Activated CD8-positive, alpha-beta T cell treated with anti-CD3 and anti-CD28 coated beads for 36 hours (primary cell): ENCODE data around the gene CSNK1D. TPM values are rescaled to one million over a fixed set of nuclear protein-coding genes. Genes with fewer than 3 reads are reported as not detected.
A peak's percentile ranks its signal among the peaks of the same experiment; 100 is the strongest.

ENCODE experiments used
- ATAC-seq: fragments of 200-7000 bp; cut with Tn5 transposase; one replicate; pipeline ENCODE4 v1.10.0; 2021; ENCODE audit warnings: mild to moderate bottlenecking, moderate library complexity
- CTCF ChIA-PET: fragments of 350-600 bp; sonication (Branson Sonifier 250); formaldehyde crosslinking; loops from one replicate; lab custom pipeline; 2021; ENCODE audit warnings: antibody characterized with exemption; lab: Charles Lee
- POLR2A ChIA-PET: fragments of 350-600 bp; sonication (Branson Sonifier 250); formaldehyde crosslinking; loops from one replicate; lab custom pipeline; 2021; ENCODE audit warnings: antibody characterized with exemption; lab: Charles Lee
- DNase-seq: peaks from one replicate; pipeline ENCODE4 v3.0.0-alpha.2; 2020
- H3K27ac Mint-ChIP-seq: one replicate; pipeline ENCODE4 v1.8.0; 2021; ENCODE audit warnings: mild to moderate bottlenecking, mixed read lengths
- H3K27me3 Mint-ChIP-seq: one replicate; pipeline ENCODE4 v1.8.0; 2021; ENCODE audit warnings: mixed read lengths
- H3K36me3 Mint-ChIP-seq: one replicate; pipeline ENCODE4 v1.8.0; 2021; ENCODE audit warnings: low read depth, mixed read lengths
- H3K4me1 Mint-ChIP-seq: one replicate; pipeline ENCODE4 v1.8.0; 2021; ENCODE audit warnings: low read depth, mixed read lengths
- H3K4me3 Mint-ChIP-seq: one replicate; pipeline ENCODE4 v1.8.0; 2021; ENCODE audit warnings: mild to moderate bottlenecking, moderate library complexity, mixed read lengths
- H3K9me3 Mint-ChIP-seq: one replicate; pipeline ENCODE4 v1.8.0; 2021; ENCODE audit warnings: mixed read lengths
- intact Hi-C: fragments of 100-400 bp; cut with micrococcal nuclease; formaldehyde crosslinking; loops from one replicate; pipeline ENCODE4 v1.10.0; 2022
- total RNA-seq, 2 experiments: library from RNA; stranded (reverse); gene quantifications; one replicate each; pipeline ENCODE4 v1.2.3, GENCODE V29; 2021
- TF ChIP-seq, protein P1 (sequence below): fragments of 200-600 bp; IDR thresholded peaks from one replicate; pipeline ENCODE4 v1.8.0; 2022; ENCODE audit warnings: antibody characterized with exemption, mild to moderate bottlenecking

The CSNK1D gene
- total RNA-seq, result 10 to 100 TPM; 90.6 to 97.0 TPM

DNA sequence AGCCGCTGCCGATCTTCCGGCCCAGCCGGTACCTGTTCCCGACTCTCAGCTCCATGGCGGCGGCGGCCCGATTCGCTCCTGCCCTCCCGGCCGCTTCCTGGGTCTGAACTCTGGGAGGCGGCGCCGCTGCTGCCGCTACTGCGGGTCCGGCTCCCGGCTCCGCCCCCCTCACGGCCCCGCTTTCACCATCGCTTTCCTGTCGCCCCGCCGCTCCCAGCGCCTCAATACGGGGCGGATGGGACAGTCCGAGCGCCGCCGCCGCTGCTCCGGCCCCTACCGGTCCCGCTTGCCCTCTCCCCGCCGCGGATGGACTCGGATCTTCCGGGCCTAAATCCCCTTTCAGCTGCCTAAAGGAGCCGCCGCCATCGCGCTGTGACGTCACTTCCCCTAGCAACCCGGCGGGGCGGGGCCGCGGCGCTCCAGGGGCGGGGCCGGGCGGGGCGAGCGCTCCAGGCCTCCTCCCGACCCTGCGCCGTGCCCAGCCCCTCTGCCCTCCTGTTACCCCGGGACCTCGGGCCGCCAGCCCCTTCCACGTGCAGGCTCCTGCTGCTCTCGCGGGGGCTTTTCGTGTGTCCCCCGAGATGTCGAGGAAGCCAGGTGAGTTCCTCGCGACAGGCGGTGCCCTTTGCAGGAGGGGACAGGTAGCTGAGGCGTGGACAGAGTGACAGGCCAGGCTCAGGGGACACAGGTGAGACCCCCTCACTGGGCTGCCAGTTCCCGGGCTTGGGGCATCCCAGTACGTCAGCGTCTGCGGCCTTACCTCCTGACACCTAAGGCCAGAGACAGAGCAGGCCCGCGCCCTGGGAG, at the start of gene CSNK1D:
Gene CSNK1D (minus strand): TSS at position 374 of the 807 bp plus-strand sequence. CDS start 319 bp downstream, at position 55.
- TF ChIP-seq, protein P1, sequence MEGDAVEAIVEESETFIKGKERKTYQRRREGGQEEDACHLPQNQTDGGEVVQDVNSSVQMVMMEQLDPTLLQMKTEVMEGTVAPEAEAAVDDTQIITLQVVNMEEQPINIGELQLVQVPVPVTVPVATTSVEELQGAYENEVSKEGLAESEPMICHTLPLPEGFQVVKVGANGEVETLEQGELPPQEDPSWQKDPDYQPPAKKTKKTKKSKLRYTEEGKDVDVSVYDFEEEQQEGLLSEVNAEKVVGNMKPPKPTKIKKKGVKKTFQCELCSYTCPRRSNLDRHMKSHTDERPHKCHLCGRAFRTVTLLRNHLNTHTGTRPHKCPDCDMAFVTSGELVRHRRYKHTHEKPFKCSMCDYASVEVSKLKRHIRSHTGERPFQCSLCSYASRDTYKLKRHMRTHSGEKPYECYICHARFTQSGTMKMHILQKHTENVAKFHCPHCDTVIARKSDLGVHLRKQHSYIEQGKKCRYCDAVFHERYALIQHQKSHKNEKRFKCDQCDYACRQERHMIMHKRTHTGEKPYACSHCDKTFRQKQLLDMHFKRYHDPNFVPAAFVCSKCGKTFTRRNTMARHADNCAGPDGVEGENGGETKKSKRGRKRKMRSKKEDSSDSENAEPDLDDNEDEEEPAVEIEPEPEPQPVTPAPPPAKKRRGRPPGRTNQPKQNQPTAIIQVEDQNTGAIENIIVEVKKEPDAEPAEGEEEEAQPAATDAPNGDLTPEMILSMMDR, result no peak
- Mint-ChIP-seq H3K36me3 (peaks cover 36% of the 10 kb centered on the region), H3K9me3 (no peaks in the 10 kb centered on the region), H3K27ac (peak within 1 kb of the TSS; percentile 99), H3K4me1 (peaks cover 42% of the 10 kb centered on the region), H3K27me3 (no peaks in the 10 kb centered on the region), H3K4me3 (peak within 1 kb of the TSS; percentile 88)
- ChIA-PET POLR2A (interaction anchor here (0.6 to 2.7 kb wide), 7 partner anchors 18 to 49 kb away, joined by 3 to 14 read pairs (median 6); no protein-coding TSS in a partner anchor), CTCF (interaction anchor here (0.9 to 1.0 kb wide), 2 partner anchors 26 to 37 kb away, joined by 3 read pairs; no protein-coding TSS in a partner anchor)
- DNase-seq (peak; percentile 95), ATAC-seq (peak; percentile 86)
- intact Hi-C loops, result no loop called here

DNA sequence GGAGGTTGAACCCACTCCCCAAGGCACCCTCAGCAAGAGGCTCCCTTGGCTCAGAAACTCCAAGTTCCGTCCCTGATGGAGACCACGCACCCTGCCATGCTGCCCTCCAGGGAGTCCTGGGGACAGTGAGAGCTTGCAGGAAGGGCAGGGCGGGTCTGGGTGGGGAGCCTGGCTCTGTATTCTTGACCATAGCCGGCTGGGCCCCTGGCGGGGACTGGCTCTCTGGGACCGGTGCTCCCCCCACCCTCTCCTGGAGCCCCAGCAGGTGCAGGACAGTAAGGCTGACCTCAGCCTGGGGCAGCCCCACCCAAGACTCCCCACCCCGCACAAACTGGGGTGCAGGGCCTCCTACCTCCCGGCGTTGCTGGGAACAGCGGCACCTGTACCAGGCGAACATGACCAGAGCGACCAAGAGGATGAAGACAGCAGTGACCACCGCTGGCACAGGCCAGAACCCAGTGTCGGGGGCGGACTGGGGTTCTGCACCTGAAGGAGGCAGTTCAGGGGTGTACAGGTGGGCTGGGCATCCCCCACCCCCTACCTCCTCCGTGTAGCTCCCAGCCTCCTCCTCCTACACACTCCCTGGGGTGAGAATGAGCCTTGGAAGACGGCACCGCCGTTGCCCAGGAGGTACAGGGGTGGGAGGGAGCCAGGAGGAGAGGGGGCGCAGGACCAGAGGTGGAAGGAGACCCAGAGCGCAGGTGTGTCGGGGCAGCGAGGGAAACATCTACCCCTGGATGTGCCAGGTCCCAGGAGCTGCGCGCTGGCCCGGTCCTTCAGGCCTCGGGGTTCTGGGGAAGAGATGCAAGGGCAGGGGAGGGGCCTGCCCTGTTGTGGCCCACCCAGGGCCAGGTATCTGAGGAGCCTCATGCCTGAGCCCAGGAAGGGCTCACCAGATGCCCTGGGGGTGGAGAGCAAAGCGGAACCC, 49.3 kb upstream of the CSNK1D start:
- H3K9me3 Mint-ChIP-seq, result no peaks in the 10 kb centered on the region
- H3K36me3 Mint-ChIP-seq, result peaks cover 5% of the 10 kb centered on the region
- TF ChIP-seq, protein P1, result no peak
- H3K27ac Mint-ChIP-seq, result peak overlapping the region; percentile 98
- ChIA-PET CTCF (interaction anchor here (1.0 to 3.5 kb wide), 6 partner anchors 10 to 87 kb away, joined by 3 to 68 read pairs (median 10); partner anchors contain the start of gene SECTM1), POLR2A (interaction anchor here (1.3 to 4.0 kb wide), 7 partner anchors 10 to 82 kb away, joined by 3 to 22 read pairs (median 9); partner anchors contain the start of genes CSNK1D and SECTM1)
- ATAC-seq (no peak), DNase-seq (no peak)
- H3K4me3 Mint-ChIP-seq, result peak overlapping the region; percentile 83
- no peaks in the 10 kb centered on the region for H3K27me3 Mint-ChIP-seq
- peaks cover 32% of the 10 kb centered on the region for H3K4me1 Mint-ChIP-seq
- intact Hi-C loops, result loop anchor here (5.0 kb wide), 1 partner anchor 80 kb away; no protein-coding TSS in a partner anchor

DNA sequence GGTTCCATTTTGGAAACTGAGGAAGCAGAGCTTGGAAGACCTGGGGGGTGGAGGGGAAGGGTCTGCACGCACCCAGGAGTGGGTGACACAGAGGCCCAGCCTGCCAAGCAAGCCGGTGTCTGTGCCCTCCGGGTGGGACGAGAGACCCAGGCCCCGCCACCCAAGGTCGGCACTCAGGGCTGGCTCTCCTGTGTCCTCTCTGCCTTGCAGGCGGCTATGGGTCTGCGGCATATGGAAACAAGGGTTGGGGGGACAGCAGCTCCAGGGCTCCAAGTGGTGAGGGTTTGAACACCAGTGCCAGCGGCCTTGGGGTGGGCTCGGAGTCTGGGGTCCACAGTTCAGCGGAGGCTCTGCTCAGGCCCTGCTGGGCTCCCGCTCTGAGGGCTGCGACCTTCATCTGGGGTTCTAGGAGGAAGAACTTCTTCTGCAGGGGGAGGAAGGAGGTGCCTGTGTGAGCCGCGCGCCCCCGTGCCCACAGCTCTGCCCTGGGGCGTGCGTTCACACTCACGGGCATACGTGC, 48.5 kb upstream of the CSNK1D start:
- POLR2A ChIA-PET, result interaction anchor here (0.7 to 4.0 kb wide), 10 partner anchors 11 to 135 kb away, joined by 3 to 22 read pairs (median 8); partner anchors contain the start of genes CSNK1D and SECTM1
- TF ChIP-seq, protein P1, result no peak
- peak overlapping the region; percentile 83 for H3K4me3 Mint-ChIP-seq
- H3K27me3 Mint-ChIP-seq, result no peaks in the 10 kb centered on the region
- no peaks in the 10 kb centered on the region for H3K9me3 Mint-ChIP-seq
- H3K4me1 Mint-ChIP-seq, result peaks cover 32% of the 10 kb centered on the region
- ATAC-seq (peak; percentile 12), DNase-seq (peak; percentile 50)
- H3K36me3 Mint-ChIP-seq, result peaks cover 5% of the 10 kb centered on the region
- intact Hi-C loops, result loop anchor here (5.0 kb wide), 1 partner anchor 80 kb away; no protein-coding TSS in a partner anchor
- CTCF ChIA-PET, result interaction anchor here (0.6 to 3.5 kb wide), 11 partner anchors 11 to 86 kb away, joined by 3 to 68 read pairs (median 9); partner anchors contain the start of gene SECTM1
- H3K27ac Mint-ChIP-seq, result peak overlapping the region; percentile 98

DNA sequence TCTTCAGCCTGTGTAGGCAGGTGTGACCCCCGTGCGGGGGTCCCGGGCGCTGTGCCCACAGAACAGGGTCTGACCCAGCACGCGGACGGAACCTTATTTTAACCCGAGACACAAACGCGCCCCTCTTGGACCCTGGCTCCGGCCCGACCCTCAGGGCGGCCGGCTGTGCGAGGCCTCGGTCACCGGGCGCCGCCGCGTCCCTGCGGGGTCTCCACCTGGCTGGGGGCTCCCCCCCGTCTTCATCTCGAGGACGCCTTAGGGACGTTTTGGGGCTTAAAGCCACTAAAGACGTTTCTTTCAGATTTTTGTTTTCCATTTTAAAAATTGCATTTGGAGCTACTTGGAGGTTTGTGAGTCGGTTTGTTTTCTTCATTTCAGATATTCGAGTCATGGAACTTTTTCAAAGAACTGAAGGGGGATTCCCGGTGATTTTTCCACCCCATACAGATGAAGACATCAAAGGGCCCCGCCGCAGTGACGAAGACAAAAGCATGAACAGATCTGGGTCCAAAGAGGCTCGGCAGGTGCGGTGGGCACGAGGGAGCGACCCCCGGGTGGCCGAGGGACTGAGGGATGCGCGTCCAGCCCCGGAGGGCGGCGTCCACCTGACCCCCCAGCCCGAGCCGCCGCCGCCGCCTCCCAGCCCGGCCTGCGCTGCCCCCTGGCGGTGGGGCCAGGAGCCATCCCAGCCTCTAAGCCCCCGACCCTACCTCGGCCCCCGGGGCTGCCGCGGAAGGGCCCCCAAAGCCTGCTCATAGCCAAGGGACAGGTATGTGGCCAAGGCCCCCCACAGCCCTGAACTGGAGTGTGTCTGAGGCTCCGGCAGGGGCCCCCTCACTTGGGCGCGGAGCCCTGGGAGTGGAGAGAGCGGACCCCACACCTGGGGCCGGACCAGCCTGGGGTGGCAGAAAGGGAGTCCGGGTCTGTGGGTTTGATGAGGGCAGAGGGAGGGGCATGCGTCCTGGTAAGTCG, 47.7 kb upstream of the CSNK1D start:
- Mint-ChIP-seq H3K9me3 (no peaks in the 10 kb centered on the region), H3K4me1 (peaks cover 32% of the 10 kb centered on the region), H3K27me3 (no peaks in the 10 kb centered on the region), H3K4me3 (peak overlapping the region; percentile 83), H3K36me3 (peaks cover 12% of the 10 kb centered on the region), H3K27ac (peak overlapping the region; percentile 98)
- TF ChIP-seq, protein P1, result peak; percentile 100
- POLR2A ChIA-PET, result interaction anchor here (0.7 to 4.0 kb wide), 11 partner anchors 11 to 136 kb away, joined by 3 to 22 read pairs (median 6); partner anchors contain the start of genes CSNK1D and SECTM1
- CTCF ChIA-PET, result interaction anchor here (0.6 to 3.5 kb wide), 28 partner anchors 9 to 292 kb away, joined by 3 to 68 read pairs (median 4); partner anchors contain the start of genes SECTM1 and SLC16A3
- peak; percentile 96 for DNase-seq
- ATAC-seq, result peak; percentile 24
- intact Hi-C loops, result loop anchor here (5.0 kb wide), 1 partner anchor 79 kb away; no protein-coding TSS in a partner anchor
